HepG2 (cell line): ENCODE data around the gene SLC19A1. TPM values are rescaled to one million over a fixed set of nuclear protein-coding genes. Genes with fewer than 3 reads are reported as not detected.

Experiments
- AGO1 ChIP-seq: fragments of 200-400 bp; formaldehyde crosslinking; IDR thresholded peaks from 2 replicates; pipeline ENCODE4 v1.6.1; 2017; ENCODE audit warnings: mild to moderate bottlenecking, low read depth, low read length, moderate library complexity; ENCODE audit not compliant: poor library complexity, severe bottlenecking
- DMTF1 ChIP-seq: sonication (generic); formaldehyde crosslinking; IDR thresholded peaks from 2 replicates; pipeline ENCODE4 v1.4.0; 2020; ENCODE audit warnings: mild to moderate bottlenecking, missing genetic modification reagents
- E2F1 ChIP-seq: sonication (generic); formaldehyde crosslinking; IDR thresholded peaks from 2 replicates; pipeline ENCODE4 v1.5.0; 2020; ENCODE audit warnings: missing genetic modification reagents
- GMEB2 ChIP-seq: IDR thresholded peaks from 2 replicates; pipeline ENCODE4 v1.6.1; 2016; ENCODE audit warnings: missing biosample characterization, missing genetic modification reagents, low read depth
- HMG20A ChIP-seq: IDR thresholded peaks from 2 replicates; pipeline ENCODE4 v1.6.1; 2016; ENCODE audit warnings: borderline replicate concordance
- LBX2 ChIP-seq: sonication (generic); formaldehyde crosslinking; IDR thresholded peaks from 2 replicates; pipeline ENCODE4 v1.5.0; 2020; ENCODE audit warnings: missing genetic modification reagents, mild to moderate bottlenecking, borderline replicate concordance
- MLXIP ChIP-seq: sonication (generic); formaldehyde crosslinking; IDR thresholded peaks from 2 replicates; pipeline ENCODE4 v1.9.0; 2021; ENCODE audit warnings: missing genetic modification reagents, borderline replicate concordance
- SNAPC2 ChIP-seq: sonication (generic); formaldehyde crosslinking; IDR thresholded peaks from 2 replicates; pipeline ENCODE4 v1.8.1; 2022; ENCODE audit warnings: mild to moderate bottlenecking, missing genetic modification reagents
- TOPORS ChIP-seq: sonication (generic); formaldehyde crosslinking; IDR thresholded peaks from 2 replicates; pipeline ENCODE4 v1.8.0; 2023; ENCODE audit warnings: mild to moderate bottlenecking, missing genetic modification reagents
- U2AF1 ChIP-seq: fragments of 200-400 bp; formaldehyde crosslinking; optimal IDR thresholded peaks from 2 replicates; pipeline ENCODE3; 2017; ENCODE audit warnings: mild to moderate bottlenecking, low read depth, low read length
- ZNF251 ChIP-seq: sonication (generic); formaldehyde crosslinking; IDR thresholded peaks from 2 replicates; pipeline ENCODE4 v1.9.0; 2021; ENCODE audit warnings: mild to moderate bottlenecking, missing genetic modification reagents
- ZNF274 ChIP-seq: sonication (generic); formaldehyde crosslinking; IDR thresholded peaks from 2 replicates; pipeline ENCODE4 v1.5.1; 2020; ENCODE audit warnings: mild to moderate bottlenecking, missing genetic modification reagents
- ZNF3 ChIP-seq: IDR thresholded peaks from 2 replicates; pipeline ENCODE4 v1.7.0; 2017; ENCODE audit warnings: inconsistent platforms
- ZNF331 ChIP-seq: sonication (generic); formaldehyde crosslinking; IDR thresholded peaks from 2 replicates; pipeline ENCODE4 v1.4.0; 2020; ENCODE audit warnings: missing genetic modification reagents
- ZNF572 ChIP-seq: sonication (generic); formaldehyde crosslinking; IDR thresholded peaks from 2 replicates; pipeline ENCODE4 v1.5.1; 2020; ENCODE audit warnings: mild to moderate bottlenecking, missing genetic modification reagents
- ZNF770 ChIP-seq: sonication (generic); formaldehyde crosslinking; IDR thresholded peaks from 2 replicates; pipeline ENCODE4 v1.5.0; 2020; ENCODE audit warnings: mild to moderate bottlenecking, missing genetic modification reagents
- polyA plus RNA-seq, 8 experiments: library from polyadenylated mRNA; depleted of rRNA in 3 of 8; stranded (reverse) in 7 of 8; unstranded in 1 of 8; fragments of >200 nt; fragmentation: Illumina TruSeq in 4 of 8; extraction: Trizol in 4 of 8; gene quantifications; 2 replicates each; pipeline versions ENCODE4 v1.2.1 to v1.2.3, GENCODE V29; 2011 to 2016; ENCODE audit warnings: low read depth in 4 of 8, missing spikeins in 1 of 8, mixed read lengths in 1 of 8; ENCODE audit not compliant: insufficient read depth in 1 of 8
- total RNA-seq, 5 experiments: library from RNA; depleted of rRNA; stranded (reverse); fragments of >200 nt; fragmentation: Illumina TruSeq; extraction: Trizol; gene quantifications; 2 replicates each; pipeline ENCODE4 v1.2.3, GENCODE V29; 2016; ENCODE audit warnings: low read depth in 1 of 5

SLC19A1 gene
- total and polyA plus RNA-seq, 2 of the 13 experiments (the other 11 are each of a cell fraction or from before 2014, with no cell fraction given): 21.8 to 23.0 TPM

- no peak for TF ChIP-seq LBX2 (CRISPR knock-in tag)
- no peak for TF ChIP-seq GMEB2 (CRISPR knock-in tag)
- no peak for TF ChIP-seq ZNF331 (CRISPR knock-in tag)
- TF ChIP-seq AGO1: no peak
- no peak for TF ChIP-seq ZNF770
- TF ChIP-seq HMG20A (CRISPR knock-in tag): no peak; the same call in 1 of the 2 replicates
- TF ChIP-seq ZNF251: no peak
- no peak for TF ChIP-seq E2F1
- no peak for TF ChIP-seq SNAPC2
- no peak for TF ChIP-seq ZNF572 (CRISPR knock-in tag)
- TF ChIP-seq U2AF1: no peak
- no peak for TF ChIP-seq DMTF1 (CRISPR knock-in tag)
- no peak for TF ChIP-seq ZNF274
- no peak for TF ChIP-seq MLXIP (CRISPR knock-in tag)
- TF ChIP-seq TOPORS: no peak
- no peak for TF ChIP-seq ZNF3
Measured at GRCh38 chr21:45528981-45529784, 13.1 kb downstream of the SLC19A1 start (continued).
